H1 (cell line): ENCODE results near the gene PGP. TPM values are rescaled to one million over a fixed set of nuclear protein-coding genes. Genes with fewer than 3 reads are reported as not detected.
A peak's percentile ranks its signal among the peaks of the same experiment; 100 is the strongest.

Experiments used
- ATF3 ChIP-seq: IDR thresholded peaks from 2 replicates; pipeline ENCODE4 v1.6.1; 2011; ENCODE audit warnings: low read depth, mild to moderate bottlenecking, low read length; ENCODE audit not compliant: insufficient read depth
- BACH1 ChIP-seq: IDR thresholded peaks from 2 replicates; pipeline ENCODE4 v1.6.1; 2012; ENCODE audit warnings: low read length, improper control_type of control experiment
- CHD7 ChIP-seq: fragments of 300-600 bp; sonication (generic); IDR thresholded peaks from 2 replicates; pipeline ENCODE4 v1.7.1; 2012; ENCODE audit warnings: low read length, moderate library complexity, mild to moderate bottlenecking, inconsistent platforms; ENCODE audit not compliant: insufficient replicate concordance
- EZH2 ChIP-seq: fragments of 200-600 bp; sonication (generic); IDR thresholded peaks from 2 replicates; pipeline ENCODE4 v1.7.1; 2012; ENCODE audit warnings: low read depth, mild to moderate bottlenecking, moderate library complexity, low read length, inconsistent platforms; ENCODE audit not compliant: severe bottlenecking
- HDAC6 ChIP-seq: IDR thresholded peaks from one replicate; pipeline ENCODE4 v1.7.1; 2012; ENCODE audit warnings: low read depth, mild to moderate bottlenecking, inconsistent platforms, low read length, moderate library complexity
- RNF2 ChIP-seq: fragments of 200-900, 300-1000 bp; sonication (generic); IDR thresholded peaks from 2 replicates; pipeline ENCODE4 v1.7.1; 2016; ENCODE audit warnings: borderline replicate concordance, low read depth, mild to moderate bottlenecking, antibody characterized with exemption, low read length; ENCODE audit not compliant: poor library complexity, severe bottlenecking; ENCODE audit errors: missing control alignments
- SIRT6 ChIP-seq: IDR thresholded peaks from one replicate; pipeline ENCODE4 v1.7.1; 2012; ENCODE audit warnings: low read length, inconsistent platforms
- TBP ChIP-seq: IDR thresholded peaks from 2 replicates; pipeline ENCODE4 v1.6.1; 2011; ENCODE audit warnings: low read depth, low read length, improper control_type of control experiment
- ZNF274 ChIP-seq: IDR thresholded peaks from 2 replicates; pipeline ENCODE4 v1.7.0; 2012; ENCODE audit warnings: low read length, borderline replicate concordance; ENCODE audit errors: extremely low read depth
- polyA plus RNA-seq, 7 experiments: library from polyadenylated mRNA; depleted of rRNA in 3 of 7; stranded (reverse) in 5 of 7; unstranded in 2 of 7; fragments of >200 nt in 5 of 7; fragments of 200-250 nt in 2 of 7; gene quantifications; 1 replicate in 5 of 7; 2 replicates in 1 of 7; 4 replicates in 1 of 7; pipeline versions ENCODE4 v1.2.1 to v1.2.3, GENCODE V29; 2011 to 2013; ENCODE audit warnings: missing spikeins in 2 of 7, mixed read lengths in 2 of 7
- total RNA-seq: library from RNA; stranded (reverse); fragmentation: NEBNext Ultra II Directional; extraction: Animal tissue kit (Norgen Biotek cat#: 25700); gene quantifications from 2 replicates; pipeline ENCODE4 v1.2.1, GENCODE V29; 2021

PGP gene
- total and polyA plus RNA-seq, 2 of the 8 experiments (the other 6 are each of a cell fraction or from before 2014, with no cell fraction given), result 30.9 to 55.9 TPM

GRCh38 chr16:2205104-2205966 lies 9.3 kb downstream of the PGP start, which contains the start of gene MLST8 (continued):
- TF ChIP-seq HDAC6 (no peak), ATF3 (no peak), SIRT6 (no peak), BACH1 (peak; percentile 21; the same call in 1 of the 2 replicates), RNF2 (no peak), CHD7 (no peak), EZH2 (no peak), ZNF274 (no peak), TBP (peak; percentile 31; the same call in 1 of the 2 replicates)
